Glutamatergic neuron (in vitro differentiated cells): ENCODE measurements around the gene HACL1. TPM values are rescaled to one million over a fixed set of nuclear protein-coding genes. Genes with fewer than 3 reads are reported as not detected.
"Not testable (repeated sequence)": the region's sequence is repeated elsewhere in the genome, so short reads cannot be mapped to it uniquely, and the experiment has no call there.

Experiments used
- DNase-seq: peaks from one replicate; pipeline ENCODE4 v3.0.0; 2022
- H3K27ac Mint-ChIP-seq: one replicate; pipeline ENCODE4 v1.8.0; 2020; ENCODE audit warnings: mild to moderate bottlenecking, mixed read lengths, inconsistent platforms; ENCODE audit not compliant: unreplicated experiment
- H3K27me3 Mint-ChIP-seq: one replicate; pipeline ENCODE4 v1.8.0; 2020; ENCODE audit warnings: mild to moderate bottlenecking, moderate library complexity, mixed read lengths, inconsistent platforms; ENCODE audit not compliant: unreplicated experiment
- H3K36me3 Mint-ChIP-seq: one replicate; pipeline ENCODE4 v1.8.0; 2020; ENCODE audit warnings: mild to moderate bottlenecking, mixed read lengths, inconsistent platforms; ENCODE audit not compliant: unreplicated experiment
- H3K4me1 Mint-ChIP-seq: one replicate; pipeline ENCODE4 v1.8.0; 2020; ENCODE audit warnings: mild to moderate bottlenecking, low read depth, mixed read lengths, inconsistent platforms; ENCODE audit not compliant: unreplicated experiment
- H3K4me3 Mint-ChIP-seq: one replicate; pipeline ENCODE4 v1.8.0; 2020; ENCODE audit warnings: mild to moderate bottlenecking, mixed read lengths, inconsistent platforms; ENCODE audit not compliant: unreplicated experiment
- H3K9me3 Mint-ChIP-seq: one replicate; pipeline ENCODE4 v1.8.0; 2020; ENCODE audit warnings: mild to moderate bottlenecking, moderate library complexity, mixed read lengths, inconsistent platforms; ENCODE audit not compliant: unreplicated experiment
- total RNA-seq: library from RNA; stranded (reverse); fragmentation: NEBNext Ultra II Directional; extraction: Animal tissue kit (Norgen Biotek cat#: 25700); gene quantifications from one replicate; pipeline ENCODE4 v1.2.1, GENCODE V29; 2021; ENCODE audit not compliant: unreplicated experiment
- TF ChIP-seq, protein P1 (sequence below): fragments of 200-600 bp; sonication (generic); IDR thresholded peaks from one replicate; pipeline ENCODE4 v1.5.0; 2021; ENCODE audit not compliant: partially characterized antibody, unreplicated experiment

Gene HACL1
- total RNA-seq, 1 donor from 2014 or later: 19.0 TPM

- DNase-seq: no peak
- no peak overlapping the region for H3K4me3 Mint-ChIP-seq
- no peaks in the 10 kb centered on the region for H3K9me3 Mint-ChIP-seq
- H3K27ac Mint-ChIP-seq: no peak overlapping the region
- H3K36me3 Mint-ChIP-seq: peaks cover 6% of the 10 kb centered on the region
- peaks cover 5% of the 10 kb centered on the region for H3K4me1 Mint-ChIP-seq
- peaks cover 7% of the 10 kb centered on the region for H3K27me3 Mint-ChIP-seq
- TF ChIP-seq, protein P1, sequence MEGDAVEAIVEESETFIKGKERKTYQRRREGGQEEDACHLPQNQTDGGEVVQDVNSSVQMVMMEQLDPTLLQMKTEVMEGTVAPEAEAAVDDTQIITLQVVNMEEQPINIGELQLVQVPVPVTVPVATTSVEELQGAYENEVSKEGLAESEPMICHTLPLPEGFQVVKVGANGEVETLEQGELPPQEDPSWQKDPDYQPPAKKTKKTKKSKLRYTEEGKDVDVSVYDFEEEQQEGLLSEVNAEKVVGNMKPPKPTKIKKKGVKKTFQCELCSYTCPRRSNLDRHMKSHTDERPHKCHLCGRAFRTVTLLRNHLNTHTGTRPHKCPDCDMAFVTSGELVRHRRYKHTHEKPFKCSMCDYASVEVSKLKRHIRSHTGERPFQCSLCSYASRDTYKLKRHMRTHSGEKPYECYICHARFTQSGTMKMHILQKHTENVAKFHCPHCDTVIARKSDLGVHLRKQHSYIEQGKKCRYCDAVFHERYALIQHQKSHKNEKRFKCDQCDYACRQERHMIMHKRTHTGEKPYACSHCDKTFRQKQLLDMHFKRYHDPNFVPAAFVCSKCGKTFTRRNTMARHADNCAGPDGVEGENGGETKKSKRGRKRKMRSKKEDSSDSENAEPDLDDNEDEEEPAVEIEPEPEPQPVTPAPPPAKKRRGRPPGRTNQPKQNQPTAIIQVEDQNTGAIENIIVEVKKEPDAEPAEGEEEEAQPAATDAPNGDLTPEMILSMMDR: no peak
Observed at GRCh38 chr3:15628967-15629366, 27.6 kb upstream of the HACL1 start.

- H3K4me1 Mint-ChIP-seq: no peaks in the 10 kb centered on the region
- peaks cover 10% of the 10 kb centered on the region for H3K9me3 Mint-ChIP-seq
- TF ChIP-seq, protein P1: no peak
- H3K4me3 Mint-ChIP-seq: no peak overlapping the region
- no peak for DNase-seq
- H3K27ac Mint-ChIP-seq: no peak overlapping the region
- H3K27me3 Mint-ChIP-seq: peaks cover 4% of the 10 kb centered on the region
- peaks cover 31% of the 10 kb centered on the region for H3K36me3 Mint-ChIP-seq
Observed at GRCh38 chr3:15623535-15624440, 22.4 kb upstream of the HACL1 start.

- H3K27ac Mint-ChIP-seq, H3K27me3 Mint-ChIP-seq, H3K4me3 Mint-ChIP-seq, DNase-seq, H3K9me3 Mint-ChIP-seq, H3K4me1 Mint-ChIP-seq: not testable (repeated sequence)
- peaks cover 31% of the 10 kb centered on the region for H3K36me3 Mint-ChIP-seq
Observed at GRCh38 chr3:15619659-15620464, 18.5 kb upstream of the HACL1 start.

- H3K27me3 Mint-ChIP-seq: no peaks in the 10 kb centered on the region
Observed at GRCh38 chr3:15616053-15616452, 14.7 kb upstream of the HACL1 start.

DNA sequence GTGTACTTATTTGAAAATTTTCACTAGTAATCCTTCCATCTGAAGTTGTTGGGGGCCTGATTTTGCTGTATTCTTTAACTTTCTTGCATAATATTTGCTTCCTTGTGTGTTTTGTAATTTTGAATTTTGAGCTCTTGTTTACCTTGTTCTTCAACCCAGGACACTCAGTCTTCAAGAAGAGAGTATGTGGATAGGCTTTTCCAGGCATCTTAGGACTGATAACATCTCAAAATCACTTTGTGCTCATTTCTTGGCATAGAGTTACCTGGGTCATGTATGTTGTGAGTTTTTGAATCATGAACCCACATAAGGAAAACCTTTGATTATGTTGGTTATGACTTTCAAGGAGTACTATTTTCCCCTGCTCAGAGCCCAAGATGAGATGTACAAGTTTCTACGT is 13.6 kb upstream of the HACL1 start:
- Mint-ChIP-seq H3K36me3 (peaks cover 12% of the 10 kb centered on the region), H3K4me3 (no peak overlapping the region), H3K9me3 (peaks cover 4% of the 10 kb centered on the region), H3K4me1 (no peaks in the 10 kb centered on the region), H3K27ac (no peak overlapping the region), H3K27me3 (no peaks in the 10 kb centered on the region)
- TF ChIP-seq, protein P1: no peak
- DNase-seq: no peak

More at GRCh38 chr3:15616053-15616452, 14.7 kb upstream of the HACL1 start:
- DNase-seq: no peak
- Mint-ChIP-seq H3K4me1 (no peaks in the 10 kb centered on the region), H3K27ac (no peak overlapping the region), H3K4me3 (no peak overlapping the region), H3K36me3 (peaks cover 21% of the 10 kb centered on the region), H3K9me3 (peaks cover 9% of the 10 kb centered on the region)
- TF ChIP-seq, protein P1: no peak
